GM18873 (cell line): ENCODE data around the gene TMEM132A.

Experiments used
- ATAC-seq: cut with Tn5 transposase; IDR thresholded peaks from one replicate; pipeline ENCODE4 v1.9.1; 2021; ENCODE audit warnings: mild to moderate bottlenecking, moderate library complexity, moderate number of reproducible peaks; ENCODE audit not compliant: unreplicated experiment, low FRiP score

Gene TMEM132A

DNA sequence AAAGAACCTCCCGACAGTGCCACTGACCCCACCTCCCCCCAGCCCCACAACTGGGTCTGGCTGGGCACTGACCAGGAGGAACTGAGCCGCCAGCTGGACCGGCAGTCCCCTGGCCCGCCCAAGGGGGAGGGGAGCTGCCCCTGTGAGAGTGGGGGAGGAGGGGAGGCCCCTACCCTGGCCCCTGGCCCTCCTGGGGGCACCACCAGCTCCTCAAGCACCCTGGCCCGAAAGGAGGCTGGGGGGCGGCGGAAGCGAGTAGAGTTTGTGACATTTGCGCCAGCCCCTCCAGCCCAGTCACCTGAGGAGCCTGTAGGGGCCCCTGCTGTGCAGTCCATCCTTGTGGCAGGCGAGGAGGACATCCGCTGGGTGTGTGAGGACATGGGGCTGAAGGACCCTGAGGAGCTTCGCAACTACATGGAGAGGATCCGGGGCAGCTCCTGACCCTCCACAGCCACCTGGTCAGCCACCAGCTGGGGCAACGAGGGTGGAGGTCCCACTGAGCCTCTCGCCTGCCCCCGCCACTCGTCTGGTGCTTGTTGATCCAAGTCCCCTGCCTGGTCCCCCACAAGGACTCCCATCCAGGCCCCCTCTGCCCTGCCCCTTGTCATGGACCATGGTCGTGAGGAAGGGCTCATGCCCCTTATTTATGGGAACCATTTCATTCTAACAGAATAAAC lies 12.3 kb downstream of the TMEM132A start:
- ATAC-seq, result no peak

DNA sequence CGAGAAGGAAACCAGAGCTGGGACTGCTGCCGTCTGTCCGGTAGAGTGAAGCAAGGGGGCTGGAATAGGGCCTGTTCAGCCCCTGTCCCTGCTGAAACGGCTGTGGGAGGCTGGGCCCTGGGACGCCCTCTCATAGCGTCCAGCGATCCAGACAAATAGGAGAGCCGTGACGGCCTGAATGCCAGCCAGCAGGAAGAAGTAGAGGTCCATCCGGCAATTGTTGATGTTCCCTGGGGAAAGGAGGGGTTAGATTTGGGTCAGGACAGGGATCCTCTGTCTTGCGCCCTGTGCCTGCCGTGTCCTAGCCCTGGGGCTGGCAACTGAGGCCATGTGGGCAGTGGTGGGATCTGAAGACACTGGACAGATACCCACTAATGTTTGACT lies 12.9 kb downstream of the TMEM132A start:
- ATAC-seq, result no peak

DNA sequence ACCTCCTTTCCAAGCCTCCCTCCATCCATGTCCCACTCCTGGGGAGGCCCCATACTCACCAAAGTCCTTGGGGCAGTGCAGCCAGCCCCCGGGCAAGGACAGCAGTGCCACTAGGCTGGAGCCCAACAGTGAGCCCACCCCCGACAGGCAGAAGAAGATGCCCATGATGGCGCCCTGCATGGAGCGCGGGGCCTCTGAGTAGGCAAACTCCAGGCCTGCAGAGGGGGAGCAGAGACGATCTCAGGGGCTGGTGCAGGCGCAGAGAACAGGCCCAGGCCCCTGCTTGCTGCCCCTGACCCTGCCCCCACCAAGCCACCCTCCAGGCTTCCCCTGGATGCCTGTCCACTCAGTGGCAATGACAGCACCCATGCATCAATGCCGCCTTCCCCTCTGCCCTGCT lies 13.6 kb downstream of the TMEM132A start:
- no peak for ATAC-seq

DNA sequence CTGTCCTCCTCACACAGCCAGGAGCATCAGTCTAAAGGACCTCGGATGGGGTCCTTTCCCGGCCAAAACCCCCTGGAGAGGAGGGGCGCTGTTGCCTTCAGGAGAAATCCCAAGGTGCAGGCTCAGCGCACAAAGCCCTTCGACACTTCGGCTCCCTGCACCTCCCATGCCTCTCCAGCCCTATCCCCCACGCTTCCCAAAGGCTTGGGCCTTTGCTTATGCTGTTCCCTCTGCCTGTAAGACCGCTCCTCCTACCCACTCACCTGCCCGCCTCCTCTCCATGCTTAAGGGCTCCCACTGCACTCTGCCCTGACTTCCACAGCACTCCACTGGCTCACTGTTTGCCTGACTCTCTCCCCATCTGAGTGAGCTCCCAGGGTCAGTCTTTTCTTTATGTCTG lies 14.2 kb downstream of the TMEM132A start:
- ATAC-seq, result no peak

DNA sequence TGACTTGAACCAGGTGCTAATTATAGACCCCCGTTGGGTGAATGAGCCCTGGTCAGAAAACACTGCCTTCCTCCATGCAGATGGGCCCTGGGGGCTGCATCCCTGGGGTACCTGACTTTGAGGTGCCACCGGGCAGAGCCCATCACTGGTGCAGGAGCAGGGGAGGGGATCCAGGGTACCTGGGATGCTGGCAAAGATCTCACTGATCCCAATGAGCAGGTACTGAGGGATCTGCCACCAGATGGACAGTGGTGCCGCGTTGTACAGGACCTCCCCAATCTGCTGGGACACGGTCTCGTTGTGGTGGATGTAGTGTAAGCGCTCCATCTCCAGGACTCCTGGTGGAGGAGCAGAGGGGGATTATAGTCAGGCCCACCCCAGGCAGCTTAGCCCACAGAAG lies 15.0 kb downstream of the TMEM132A start:
- ATAC-seq, result no peak

DNA sequence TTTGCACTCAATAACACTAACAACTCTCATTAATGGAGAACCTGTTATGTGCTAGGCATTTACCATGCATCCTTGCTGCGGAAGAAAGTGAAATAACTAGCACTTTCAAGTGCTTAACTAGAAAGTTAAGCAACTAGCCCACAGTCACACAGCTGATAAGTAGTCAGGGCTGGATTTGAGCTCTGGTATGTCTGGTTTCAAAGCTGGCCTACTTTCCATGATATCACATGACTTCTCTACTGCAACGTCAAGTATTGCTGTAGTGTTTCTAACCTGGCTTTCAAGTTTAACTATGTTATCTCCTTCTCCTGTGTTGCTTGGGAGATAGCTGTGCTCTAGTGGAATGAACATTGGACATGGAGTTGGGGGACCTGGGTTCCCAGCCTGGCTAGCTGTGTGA lies 15.6 kb downstream of the TMEM132A start:
- ATAC-seq, result no peak

DNA sequence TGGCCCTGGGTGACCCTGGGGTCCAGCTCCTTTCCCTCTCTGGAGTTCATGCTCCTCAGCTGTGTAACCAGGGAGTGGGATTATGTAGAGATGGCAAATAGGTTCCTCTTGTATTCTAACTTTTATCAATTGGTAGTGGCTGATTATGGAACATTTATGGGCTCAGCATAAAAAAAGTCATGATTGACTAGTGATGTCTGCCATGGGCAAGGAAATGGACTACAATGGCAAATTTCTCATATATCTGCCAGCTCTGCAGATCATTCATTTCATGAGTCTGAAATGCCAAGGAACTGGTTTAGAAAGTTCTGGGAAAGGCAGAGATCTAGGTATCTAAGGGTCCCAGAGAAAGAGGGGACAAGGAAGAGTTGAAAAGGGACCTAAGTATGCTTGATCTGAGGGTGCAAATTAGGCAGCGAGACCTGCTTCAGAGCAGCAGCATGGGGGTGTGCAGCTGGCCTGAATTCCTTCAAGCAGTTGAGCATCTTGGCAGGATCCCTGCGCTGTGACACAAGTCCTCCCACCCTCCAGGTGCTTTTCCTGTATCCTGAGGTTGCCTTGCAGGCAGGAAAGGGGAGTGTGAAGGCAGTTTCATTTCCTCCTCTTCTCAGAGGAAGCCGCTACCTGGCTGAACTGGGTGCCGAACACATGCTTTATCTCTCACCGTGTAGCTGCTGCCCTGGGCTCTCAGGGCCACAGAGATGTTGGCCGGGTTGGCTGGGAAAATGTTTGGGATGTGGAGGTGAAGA lies 17.3 kb downstream of the TMEM132A start:
- ATAC-seq, result no peak

DNA sequence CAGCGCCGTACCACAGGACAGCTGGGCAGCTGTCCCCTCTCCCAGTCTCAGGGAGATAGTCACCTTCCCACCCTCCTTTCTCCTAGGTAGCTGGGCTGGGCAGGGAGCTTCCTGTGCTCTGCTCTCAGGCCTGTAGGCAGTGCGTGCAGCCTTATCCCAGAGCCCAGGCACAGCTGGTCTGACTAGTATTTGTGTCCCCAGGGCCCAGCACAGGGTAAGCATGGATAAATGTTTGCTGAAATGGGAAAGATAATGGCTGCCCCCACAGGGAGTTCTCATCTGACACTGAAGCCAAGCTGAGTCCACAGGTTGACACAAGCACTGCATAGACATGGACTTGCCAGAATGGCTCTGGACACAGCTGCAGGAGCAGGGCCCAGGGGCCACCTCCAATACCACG lies 18.0 kb downstream of the TMEM132A start:
- no peak for ATAC-seq

DNA sequence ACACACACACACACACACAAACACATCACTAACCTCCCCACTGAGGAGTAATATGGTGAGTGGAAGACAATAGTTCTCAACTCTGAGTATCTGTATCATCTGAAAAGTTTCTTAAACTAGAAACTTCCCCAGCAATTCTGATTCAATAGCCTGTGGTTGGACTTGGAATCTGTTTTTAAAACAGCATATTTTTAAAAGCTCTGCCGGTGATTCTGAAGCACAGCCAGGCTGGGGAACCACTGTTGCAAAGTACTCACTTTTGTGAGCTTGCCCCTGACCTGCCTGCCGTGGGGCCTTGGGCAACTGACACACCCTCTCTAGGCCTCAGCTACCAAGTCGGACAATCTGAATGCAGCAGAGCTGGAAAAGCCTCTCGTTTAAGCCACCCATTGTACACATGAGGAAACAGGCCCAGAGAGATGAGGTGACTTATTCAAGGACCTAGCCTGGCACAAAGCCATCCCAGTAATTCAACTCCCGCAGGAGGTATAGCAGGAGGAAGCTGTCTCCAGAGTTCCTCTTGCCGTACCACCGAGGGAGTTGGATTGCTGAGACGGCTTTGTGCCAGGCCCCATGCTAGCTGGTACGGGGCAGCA lies 18.8 kb downstream of the TMEM132A start:
- ATAC-seq, result no peak

DNA sequence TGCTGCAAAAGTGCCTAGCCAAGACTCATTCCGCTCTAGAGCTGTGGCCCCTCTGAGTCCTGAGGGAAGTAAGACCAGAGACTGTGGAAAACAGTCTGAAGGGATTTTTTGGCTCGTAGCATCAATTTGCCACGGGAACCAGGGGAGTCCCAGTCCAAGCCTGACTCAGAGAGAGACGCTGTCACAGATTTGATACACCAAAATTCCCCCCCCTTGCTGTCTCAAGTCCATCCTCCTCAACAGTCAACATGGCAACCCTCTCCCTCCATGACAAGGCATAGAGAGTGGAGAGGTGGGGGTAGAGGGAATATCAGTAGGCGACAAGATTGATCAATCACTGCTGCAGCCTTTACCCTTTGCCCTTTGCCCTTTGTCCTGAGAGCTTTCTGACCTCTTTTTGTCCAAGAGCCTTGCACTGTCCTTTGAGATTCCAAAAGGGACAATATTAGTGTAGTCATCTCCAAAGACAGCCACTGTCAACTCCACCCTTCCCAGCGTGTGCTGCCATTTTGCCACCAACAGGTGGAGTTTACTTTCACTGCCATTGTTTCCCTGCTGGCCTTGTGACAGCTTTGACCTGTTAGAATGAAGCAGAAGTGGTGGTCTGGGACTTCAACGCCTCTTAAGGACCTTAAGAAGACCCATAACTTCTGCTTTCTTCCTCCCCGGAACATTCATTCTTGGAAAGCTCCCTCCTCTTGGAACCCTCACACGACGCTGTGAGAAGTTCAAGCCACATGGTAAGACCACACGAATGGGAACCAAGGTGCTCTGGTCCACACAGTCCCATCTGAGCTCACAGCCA lies 20.4 kb downstream of the TMEM132A start:
- ATAC-seq, result no peak

DNA sequence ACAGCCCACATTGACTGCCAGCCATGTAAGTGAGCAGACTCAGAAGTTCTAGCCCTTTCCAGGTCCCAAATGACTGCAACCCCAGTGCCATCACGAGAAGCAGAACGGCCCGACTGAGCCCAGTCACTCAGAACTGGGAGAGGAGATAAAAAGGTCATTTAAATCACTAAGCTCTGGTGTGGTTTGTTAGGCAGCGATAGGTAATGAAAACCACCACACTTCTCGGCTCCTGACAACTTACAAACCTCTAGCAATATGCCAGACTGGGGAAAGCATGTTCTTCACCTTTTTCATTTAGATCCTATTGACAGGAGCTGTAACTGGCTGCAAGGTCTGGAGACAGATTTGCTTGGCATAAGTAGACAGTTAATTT lies 21.0 kb downstream of the TMEM132A start:
- ATAC-seq, result no peak

DNA sequence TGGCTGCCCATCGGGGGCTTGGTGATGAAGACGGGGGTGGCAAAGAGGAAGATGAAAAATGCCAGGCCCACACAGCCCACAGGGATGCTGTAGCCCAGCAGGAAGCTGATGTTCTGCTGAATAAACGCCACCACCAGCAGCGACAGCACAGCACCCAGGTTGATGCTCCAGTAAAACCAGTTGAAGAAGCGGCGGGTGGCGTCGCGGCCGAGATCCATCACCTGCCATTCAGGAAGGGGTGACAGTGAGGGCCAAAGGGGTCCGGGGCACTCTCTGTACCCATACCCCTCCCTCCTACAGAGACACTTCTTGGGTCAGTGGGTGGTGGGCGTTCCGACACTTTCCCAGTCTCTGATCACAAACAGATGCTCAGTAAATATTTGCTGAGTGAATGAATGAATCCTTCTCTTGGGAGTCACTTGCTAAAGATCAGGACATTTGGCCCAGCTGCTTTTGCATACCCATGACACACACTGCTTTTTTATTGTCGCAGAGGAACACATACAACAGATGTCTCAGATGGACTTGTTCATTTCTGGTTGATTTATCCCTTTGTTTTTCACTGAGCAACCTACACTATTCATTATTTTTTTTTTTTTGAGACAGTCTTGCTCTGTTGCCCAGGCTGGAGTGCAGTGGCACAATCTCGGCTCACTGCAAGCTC lies 22.5 kb downstream of the TMEM132A start:
- no peak for ATAC-seq

DNA sequence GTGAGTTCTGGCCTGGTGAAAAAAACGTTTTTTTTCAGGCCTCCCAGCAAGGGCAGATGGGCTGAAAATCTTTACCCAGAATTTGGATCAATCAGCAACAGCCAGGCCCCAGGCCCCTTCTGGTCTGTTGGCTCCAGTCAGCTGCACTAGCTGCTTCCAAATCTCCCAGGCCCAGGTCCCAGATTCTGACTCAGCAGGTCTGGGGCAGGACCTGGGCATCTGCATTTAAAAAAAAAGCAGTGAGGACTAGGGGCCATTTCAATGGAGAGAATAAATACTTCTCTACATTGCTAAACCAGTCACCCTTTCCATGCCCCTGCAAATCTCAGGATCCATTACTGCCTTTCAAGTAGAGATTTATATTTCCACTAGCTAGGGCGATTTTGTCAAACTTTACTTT lies 23.4 kb downstream of the TMEM132A start:
- no peak for ATAC-seq

DNA sequence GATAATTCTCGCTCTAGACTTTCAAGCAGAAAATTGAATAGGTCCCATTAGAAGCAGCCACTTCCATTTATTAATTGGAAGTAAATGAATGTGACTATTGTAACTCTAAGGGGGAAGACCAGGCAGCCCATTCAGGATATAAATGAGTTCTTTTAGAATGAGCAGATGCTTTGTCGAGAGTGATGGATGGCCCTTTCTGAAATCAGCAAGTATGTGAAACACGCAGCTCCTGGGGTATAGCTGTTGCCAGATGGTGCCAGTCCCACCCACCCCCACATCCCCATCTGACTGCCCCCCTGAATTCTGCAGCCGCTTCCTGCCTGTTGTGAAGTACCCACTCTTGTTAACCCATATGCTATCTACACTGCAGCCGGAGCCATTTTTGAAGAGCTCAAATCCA lies 24.0 kb downstream of the TMEM132A start:
- no peak for ATAC-seq

DNA sequence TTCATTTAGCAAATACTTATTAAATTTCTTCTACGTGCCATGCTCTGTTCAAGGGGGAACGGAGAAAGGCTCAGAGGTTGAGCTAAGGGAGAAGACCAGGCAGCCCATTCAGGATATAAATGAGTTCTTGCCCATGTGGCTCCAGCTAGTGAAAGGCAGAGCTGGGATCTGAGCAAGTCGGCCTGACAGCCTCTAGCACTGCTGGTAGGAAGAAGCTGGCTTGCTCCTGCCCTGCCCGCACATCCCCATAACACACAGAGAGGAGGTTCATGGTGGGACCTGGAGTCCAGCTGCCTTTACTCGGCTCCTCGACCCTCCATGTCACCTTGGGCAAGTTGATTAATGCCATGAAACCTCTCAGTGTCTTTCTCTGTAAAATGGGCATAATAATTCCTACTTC lies 25.8 kb downstream of the TMEM132A start:
- no peak for ATAC-seq

DNA sequence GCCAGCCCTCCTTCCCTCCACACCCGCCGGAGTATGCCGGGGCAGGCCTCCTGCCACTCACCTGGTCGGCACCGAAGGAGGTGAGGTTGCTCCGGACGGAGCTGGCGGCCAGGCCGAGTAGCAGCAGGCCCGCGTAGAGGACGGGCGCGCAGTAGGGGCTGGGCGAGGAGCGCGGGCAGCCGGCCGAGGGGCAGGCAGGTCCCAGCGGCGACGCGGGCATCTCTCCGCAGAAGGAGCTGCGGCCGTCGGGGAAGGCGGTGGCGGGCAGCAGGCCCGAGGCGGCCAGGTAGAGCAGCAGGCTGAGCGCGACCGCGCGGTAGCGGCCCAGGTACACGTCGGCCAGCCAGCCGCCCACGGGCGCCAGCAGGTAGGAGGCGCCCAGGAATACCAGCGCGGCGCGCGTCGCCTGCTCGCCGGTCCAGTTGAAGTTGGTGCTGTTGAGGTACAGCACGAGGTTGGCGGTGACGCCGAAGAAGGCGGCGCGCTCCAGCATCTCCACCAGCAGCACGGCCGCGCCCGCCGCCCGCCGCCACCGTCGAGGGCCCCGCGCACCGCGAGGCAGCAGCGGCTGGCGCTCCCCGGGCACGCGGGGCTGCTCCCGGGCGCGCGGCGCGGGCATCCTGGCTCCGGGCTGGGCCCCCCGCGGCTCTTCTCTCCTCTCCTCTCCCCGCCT lies 26.8 kb downstream of the TMEM132A start:
- ATAC-seq, result no peak

DNA sequence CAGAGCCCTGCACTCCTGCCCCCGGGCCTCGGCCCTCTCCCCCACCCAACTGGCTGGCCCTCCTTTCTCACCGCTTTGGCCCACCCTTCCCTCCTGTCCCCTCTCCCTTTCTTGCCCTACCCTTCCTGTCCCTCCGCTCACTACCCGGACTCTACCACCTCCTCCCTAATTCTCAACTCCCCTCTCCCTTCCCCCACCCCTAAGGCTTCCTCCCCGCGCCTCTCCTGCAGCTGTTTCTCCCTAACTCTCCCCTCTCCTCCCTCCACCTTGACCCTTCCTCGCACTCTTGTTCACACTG lies 27.3 kb downstream of the TMEM132A start:
- ATAC-seq, result no peak

DNA sequence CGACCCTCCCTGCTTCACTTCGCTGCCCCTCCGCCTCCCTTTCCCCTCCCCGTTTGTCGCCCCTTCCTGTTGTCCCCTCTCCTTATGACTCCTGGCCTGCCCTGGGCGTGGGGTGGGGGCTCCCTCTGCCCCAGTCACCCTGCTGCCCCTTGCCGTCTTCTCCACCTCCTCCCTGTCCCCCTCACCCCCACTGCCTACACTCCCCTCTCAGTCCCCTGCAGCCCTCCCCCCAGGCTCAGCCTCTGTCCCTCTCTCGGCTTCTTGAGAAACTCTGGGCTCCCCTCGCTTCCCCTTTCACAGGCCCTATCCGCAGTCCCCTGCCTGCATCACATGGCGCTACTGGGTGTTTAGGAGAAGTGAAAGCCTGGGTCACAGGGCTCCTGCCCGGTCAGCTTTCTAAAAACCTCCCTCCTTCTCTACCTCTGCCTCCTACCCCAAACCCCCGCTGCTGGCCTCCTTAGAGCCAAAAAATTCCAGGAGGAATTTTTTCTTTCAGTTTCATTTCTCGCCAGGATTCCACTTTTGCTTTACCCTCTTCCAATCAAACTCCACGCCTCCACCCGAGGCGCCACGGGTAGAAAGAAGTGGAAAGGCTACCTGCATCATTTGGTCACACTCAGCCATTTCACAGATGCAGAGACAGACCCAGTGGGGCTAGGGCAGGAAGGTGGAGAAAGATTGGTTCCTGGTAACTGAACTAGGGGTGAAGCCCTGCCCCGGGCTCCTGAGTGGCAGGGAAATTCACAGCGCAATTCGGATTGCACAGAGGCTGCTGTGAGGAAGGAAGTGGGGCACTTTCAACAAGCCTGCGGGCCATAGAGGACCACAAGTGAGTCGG lies 27.9 kb downstream of the TMEM132A start, which contains the start of gene SLC15A3:
Gene SLC15A3, minus strand, starts transcription at position 273 of the 838 bp plus-strand sequence. CDS start 625 bp downstream, outside the sequence.
- ATAC-seq, result peak; percentile 59

DNA sequence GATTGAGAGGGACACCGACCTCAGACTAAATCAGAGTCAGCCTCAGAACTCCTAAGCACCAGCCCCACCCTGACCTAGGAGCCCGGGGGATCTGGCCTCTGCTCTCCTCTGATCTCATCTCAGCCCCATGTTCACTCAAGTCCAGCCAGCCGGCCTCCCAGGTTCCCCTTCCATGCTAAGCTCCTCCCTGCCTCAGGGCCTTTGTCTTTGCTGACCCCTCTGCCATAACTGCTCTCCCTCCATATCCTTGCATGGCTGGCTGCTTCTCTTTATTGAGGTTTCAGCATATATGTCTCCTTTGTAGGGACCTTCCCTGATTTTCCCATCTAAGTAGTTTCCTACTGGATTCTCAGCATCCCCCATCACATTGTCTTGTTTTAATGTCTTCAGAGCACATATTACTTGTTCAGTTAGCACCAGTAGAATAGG lies 28.5 kb downstream of the TMEM132A start:
- no peak for ATAC-seq
